ENCODE measurements around the gene SPTBN5.

The SPTBN5 gene

GRCh38 chr15:41817327-41817726, 76.5 kb downstream of the SPTBN5 start:
- no peak overlapping the region for H3K4me3 ChIP-seq (ENCODE audit: low read depth, low read length)
- DNase-seq (ENCODE audit: low read depth) = no peak

- DNase-seq (ENCODE audit: low read depth) = no peak
- H3K4me3 ChIP-seq (ENCODE audit: low read depth, low read length) = no peak overlapping the region
Observed at GRCh38 chr15:41816788-41817187, 77.1 kb downstream of the SPTBN5 start.

GRCh38 chr15:41814534-41814933, 79.3 kb downstream of the SPTBN5 start:
- H3K4me3 ChIP-seq (ENCODE audit: low read depth, low read length) = no peak overlapping the region
- no peak for DNase-seq (ENCODE audit: low read depth)

GRCh38 chr15:41813426-41813825, 80.4 kb downstream of the SPTBN5 start:
- DNase-seq (ENCODE audit: low read depth) = no peak
- H3K4me3 ChIP-seq (ENCODE audit: low read depth, low read length) = no peak overlapping the region

- H3K4me3 ChIP-seq (ENCODE audit: low read depth, low read length) = no peak overlapping the region
- DNase-seq (ENCODE audit: low read depth) = no peak
Observed at GRCh38 chr15:41812820-41813375, 81.0 kb downstream of the SPTBN5 start.

- DNase-seq (ENCODE audit: low read depth) = no peak
Observed at GRCh38 chr15:41811432-41812195, 82.2 kb downstream of the SPTBN5 start.

GRCh38 chr15:41810651-41811431, 83.0 kb downstream of the SPTBN5 start:
- no peak for DNase-seq (ENCODE audit: low read depth)
- no peak overlapping the region for H3K4me3 ChIP-seq (ENCODE audit: low read depth, low read length)

More at GRCh38 chr15:41811432-41812195, 82.2 kb downstream of the SPTBN5 start:
- no peak overlapping the region for H3K4me3 ChIP-seq (ENCODE audit: low read depth, low read length)

- H3K4me3 ChIP-seq (ENCODE audit: low read depth, low read length) = no peak overlapping the region
- DNase-seq (ENCODE audit: low read depth) = no peak
Observed at GRCh38 chr15:41809526-41810220, 84.2 kb downstream of the SPTBN5 start.

- DNase-seq (ENCODE audit: low read depth) = no peak
- no peak overlapping the region for H3K4me3 ChIP-seq (ENCODE audit: low read depth, low read length)
Observed at GRCh38 chr15:41809121-41809520, 84.7 kb downstream of the SPTBN5 start.

- no peak overlapping the region for H3K4me3 ChIP-seq (ENCODE audit: low read depth, low read length)
- DNase-seq (ENCODE audit: low read depth) = no peak
Observed at GRCh38 chr15:41806291-41807181, 87.3 kb downstream of the SPTBN5 start.

GRCh38 chr15:41805711-41806110, 88.1 kb downstream of the SPTBN5 start:
- H3K4me3 ChIP-seq (ENCODE audit: low read depth, low read length) = no peak overlapping the region
- DNase-seq (ENCODE audit: low read depth) = no peak

GRCh38 chr15:41804916-41805666, 88.8 kb downstream of the SPTBN5 start:
- DNase-seq (ENCODE audit: low read depth) = no peak
- no peak overlapping the region for H3K4me3 ChIP-seq (ENCODE audit: low read depth, low read length)

- DNase-seq (ENCODE audit: low read depth) = no peak
Observed at GRCh38 chr15:41804361-41804760, 89.5 kb downstream of the SPTBN5 start.

GRCh38 chr15:41801850-41802455, 91.9 kb downstream of the SPTBN5 start:
- DNase-seq (ENCODE audit: low read depth) = no peak
- no peak overlapping the region for H3K4me3 ChIP-seq (ENCODE audit: low read depth, low read length)

More at GRCh38 chr15:41804361-41804760, 89.5 kb downstream of the SPTBN5 start:
- no peak overlapping the region for H3K4me3 ChIP-seq (ENCODE audit: low read depth, low read length)

GRCh38 chr15:41801185-41801584, 92.7 kb downstream of the SPTBN5 start:
- no peak for DNase-seq (ENCODE audit: low read depth)

GRCh38 chr15:41799488-41799805, 94.4 kb downstream of the SPTBN5 start:
- no peak for DNase-seq (ENCODE audit: low read depth)
- no peak overlapping the region for H3K4me3 ChIP-seq (ENCODE audit: low read depth, low read length)

More at GRCh38 chr15:41801185-41801584, 92.7 kb downstream of the SPTBN5 start:
- H3K4me3 ChIP-seq (ENCODE audit: low read depth, low read length) = no peak overlapping the region

- no peak for DNase-seq (ENCODE audit: low read depth)
Observed at GRCh38 chr15:41798607-41799487, 95.0 kb downstream of the SPTBN5 start.

More at GRCh38 chr15:41798607-41799487, 95.0 kb downstream of the SPTBN5 start:
- no peak overlapping the region for H3K4me3 ChIP-seq (ENCODE audit: low read depth, low read length)

All from skeletal muscle cell (primary cell).